ENCODE measurements around the gene GAK.

DNA sequence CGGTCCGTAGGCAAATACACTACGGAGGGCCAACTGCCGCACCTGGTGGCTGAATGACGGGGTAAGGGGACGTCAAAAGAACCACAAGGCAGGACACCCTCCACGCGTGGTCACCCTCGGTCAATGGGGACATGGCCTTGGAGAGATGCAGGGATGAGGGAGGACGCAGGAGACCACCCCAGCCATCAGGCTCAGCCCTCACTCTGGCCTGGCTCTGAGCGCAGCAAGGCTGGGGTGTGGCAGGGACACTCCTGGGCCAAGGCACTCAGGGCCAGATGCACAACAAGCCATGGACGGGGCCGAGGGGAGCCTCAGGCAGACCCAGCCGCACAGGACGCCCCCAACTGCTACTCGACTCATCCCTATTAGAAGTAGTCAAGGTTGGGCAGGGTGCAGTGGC is 36.5 kb downstream of the GAK start:
- TF ChIP-seq CTCF (IDR thresholded peaks at IDR 0.05) (no peak), POLR2AphosphoS5 (IDR thresholded peaks at IDR 0.05) (no peak)

Data from gastroesophageal sphincter (tissue), 3 donors.